ENCODE measurements around the gene PHACTR1.

Gene PHACTR1

GRCh38 chr6:13308332-13308731 lies 591.8 kb downstream of the PHACTR1 start:
- Histone ChIP-seq H3K9ac (no peak overlapping the region), H3K4me1 (no peaks in the 10 kb centered on the region), H3K27ac (no peak overlapping the region), H3K4me2 (ENCODE audit: low read length) (no peak overlapping the region), H2AFZ (no peak overlapping the region), H3K27me3 (ENCODE audit: control insufficient read depth, insufficient read depth, low read length) (no peaks in the 10 kb centered on the region), H3K79me2 (no peaks in the 10 kb centered on the region), H3K36me3 (ENCODE audit: control insufficient read depth, insufficient read depth, low read length) (no peaks in the 10 kb centered on the region), H3K9me3 (ENCODE audit: control insufficient read depth, low read length) (no peaks in the 10 kb centered on the region), H3K4me3 (ENCODE audit: low read depth, low read length) (no peak overlapping the region)
- no peak for TF ChIP-seq CTCF (IDR thresholded peaks at IDR 0.05)

GRCh38 chr6:13311155-13311554 lies 594.6 kb downstream of the PHACTR1 start:
- no peak overlapping the region for H3K4me3 ChIP-seq (ENCODE audit: low read depth, low read length)
- H3K27ac ChIP-seq = no peak overlapping the region
- no peaks in the 10 kb centered on the region for H3K79me2 ChIP-seq
- H3K9ac ChIP-seq = no peak overlapping the region
- H3K4me1 ChIP-seq = no peaks in the 10 kb centered on the region
- H2AFZ ChIP-seq = no peak overlapping the region
- no peak overlapping the region for H3K4me2 ChIP-seq (ENCODE audit: low read length)
- no peaks in the 10 kb centered on the region for H3K9me3 ChIP-seq (ENCODE audit: control insufficient read depth, low read length)
- no peaks in the 10 kb centered on the region for H3K36me3 ChIP-seq (ENCODE audit: control insufficient read depth, insufficient read depth, low read length)
- H3K27me3 ChIP-seq (ENCODE audit: control insufficient read depth, insufficient read depth, low read length) = no peaks in the 10 kb centered on the region
- TF ChIP-seq CTCF (IDR thresholded peaks at IDR 0.05) = no peak

GRCh38 chr6:13314806-13315205 lies 598.2 kb downstream of the PHACTR1 start:
- H3K27ac ChIP-seq = no peak overlapping the region
- no peaks in the 10 kb centered on the region for H3K4me1 ChIP-seq
- H3K9me3 ChIP-seq (ENCODE audit: control insufficient read depth, low read length) = no peaks in the 10 kb centered on the region
- H2AFZ ChIP-seq = no peak overlapping the region
- no peaks in the 10 kb centered on the region for H3K36me3 ChIP-seq (ENCODE audit: control insufficient read depth, insufficient read depth, low read length)
- no peak overlapping the region for H3K4me3 ChIP-seq (ENCODE audit: low read depth, low read length)
- no peaks in the 10 kb centered on the region for H3K79me2 ChIP-seq
- H3K4me2 ChIP-seq (ENCODE audit: low read length) = no peak overlapping the region
- H3K27me3 ChIP-seq (ENCODE audit: control insufficient read depth, insufficient read depth, low read length) = no peaks in the 10 kb centered on the region
- no peak for TF ChIP-seq CTCF (IDR thresholded peaks at IDR 0.05)
- no peak overlapping the region for H3K9ac ChIP-seq

GRCh38 chr6:13315896-13316295 lies 599.3 kb downstream of the PHACTR1 start:
- no peak overlapping the region for H3K27ac ChIP-seq
- no peak overlapping the region for H3K4me2 ChIP-seq (ENCODE audit: low read length)
- no peaks in the 10 kb centered on the region for H3K27me3 ChIP-seq (ENCODE audit: control insufficient read depth, insufficient read depth, low read length)
- H3K36me3 ChIP-seq (ENCODE audit: control insufficient read depth, insufficient read depth, low read length) = no peaks in the 10 kb centered on the region
- H3K4me1 ChIP-seq = no peaks in the 10 kb centered on the region
- no peak overlapping the region for H3K9ac ChIP-seq
- no peaks in the 10 kb centered on the region for H3K79me2 ChIP-seq
- no peak overlapping the region for H3K4me3 ChIP-seq (ENCODE audit: low read depth, low read length)
- no peak overlapping the region for H2AFZ ChIP-seq
- H3K9me3 ChIP-seq (ENCODE audit: control insufficient read depth, low read length) = no peaks in the 10 kb centered on the region
- no peak for TF ChIP-seq CTCF (IDR thresholded peaks at IDR 0.05)

GRCh38 chr6:13318821-13319220 lies 602.3 kb downstream of the PHACTR1 start:
- no peak overlapping the region for H3K27ac ChIP-seq
- H3K79me2 ChIP-seq = no peaks in the 10 kb centered on the region
- H3K9me3 ChIP-seq (ENCODE audit: control insufficient read depth, low read length) = no peaks in the 10 kb centered on the region
- H3K4me2 ChIP-seq (ENCODE audit: low read length) = no peak overlapping the region
- H3K36me3 ChIP-seq (ENCODE audit: control insufficient read depth, insufficient read depth, low read length) = no peaks in the 10 kb centered on the region
- H3K27me3 ChIP-seq (ENCODE audit: control insufficient read depth, insufficient read depth, low read length) = no peaks in the 10 kb centered on the region
- no peak overlapping the region for H3K4me3 ChIP-seq (ENCODE audit: low read depth, low read length)
- no peak for TF ChIP-seq CTCF (IDR thresholded peaks at IDR 0.05)
- H2AFZ ChIP-seq = no peak overlapping the region
- H3K9ac ChIP-seq = no peak overlapping the region
- no peaks in the 10 kb centered on the region for H3K4me1 ChIP-seq
